ENCODE measurements around the gene USP10. TPM values are rescaled to one million over a fixed set of nuclear protein-coding genes. Genes with fewer than 3 reads are reported as not detected.
"Not testable (repeated sequence)": the region's sequence is repeated elsewhere in the genome, so short reads cannot be mapped to it uniquely, and the experiment has no call there.

Gene USP10
- polyA plus RNA-seq, 2 of the 4 experiments (the other 2 are of a cell fraction) = 61.5 to 93.5 TPM

- TF ChIP-seq MAX (IDR thresholded peaks at IDR 0.05) (peak; percentile 37), BHLHE40 (IDR thresholded peaks at IDR 0.05; ENCODE audit: low read depth, low read length) (no peak), KDM5A (IDR thresholded peaks at IDR 0.05) (no peak), RARB (CRISPR knock-in tag; IDR thresholded peaks at IDR 0.05) (0 out of 2 replicates have a peak, but pooled peaks have one; percentile 47), CTCF (IDR thresholded peaks at IDR 0.05) (no peak), CBX2 (IDR thresholded peaks at IDR 0.05; ENCODE audit: borderline replicate concordance, low read depth) (no peak), HEYL (CRISPR knock-in tag; IDR thresholded peaks at IDR 0.05) (no peak)
Observed at GRCh38 chr16:84730406-84731106, 30.8 kb downstream of the USP10 start (continued).

GRCh38 chr16:84732332-84732673, 32.5 kb downstream of the USP10 start:
- FAIRE-seq; ATAC-seq; H3K9me3 ChIP-seq; DNase-seq (ENCODE audit: low read depth in 1 of 2, low spot score in 1 of 2); H3K4me3 ChIP-seq; POLR2A ChIA-PET: not testable (repeated sequence)
- peaks cover 87% of the 10 kb centered on the region for H3K4me1 ChIP-seq
- H3K27ac ChIP-seq = peak overlapping the region; percentile 84 to 92
- WGBS (ENCODE audit: missing lambda C conversion rate) = 89% methylated on average over 13 of the region's 13 CpGs
- CTCF ChIA-PET = interaction anchor here (0.7 to 13.9 kb wide), 5 partner anchors 9 to 239 kb away, joined by 3 to 202 read pairs (median 4); no protein-coding TSS in a partner anchor
- peak overlapping the region; percentile 80 for H3K4me2 ChIP-seq

DNA sequence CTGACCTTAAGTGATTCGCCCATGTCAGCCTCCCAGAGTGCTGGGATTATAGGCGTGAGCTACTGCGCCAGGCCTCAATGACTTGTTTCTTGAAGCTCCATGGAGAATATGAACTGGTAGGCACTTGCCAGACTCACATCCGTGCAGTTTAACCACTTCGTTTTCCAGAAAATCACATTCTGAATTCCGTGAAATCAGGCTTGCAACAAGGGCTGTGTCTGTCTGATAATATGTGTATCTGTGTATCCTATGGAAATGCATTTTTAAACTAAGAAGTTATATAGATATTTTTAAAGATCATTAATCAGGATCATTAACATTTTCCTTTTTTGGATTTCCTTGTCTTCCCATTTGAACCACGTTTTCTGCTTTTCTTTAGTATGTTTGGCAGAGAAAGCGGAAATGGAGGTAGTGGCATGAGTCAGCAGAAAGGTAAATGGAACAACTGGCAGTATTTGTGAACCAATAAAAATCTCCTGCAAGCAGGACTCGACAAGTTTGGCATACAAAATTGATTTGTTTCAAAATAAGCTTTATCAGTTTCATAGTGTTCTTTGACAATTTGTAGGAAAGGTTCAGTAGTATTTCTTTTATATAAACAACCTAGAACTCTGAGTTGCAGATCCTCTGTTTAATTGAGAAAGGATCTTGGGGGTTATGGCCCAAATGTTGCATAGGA, 33.0 kb downstream of the USP10 start:
- Histone ChIP-seq H3K4me2 (peak overlapping the region; percentile 80), H3K9me3 (no peaks in the 10 kb centered on the region), H3K4me1 (peaks cover 87% of the 10 kb centered on the region), H3K4me3 (no peak overlapping the region), H3K27ac (peak overlapping the region; percentile 84 to 92)
- WGBS (ENCODE audit: missing lambda C conversion rate) = 53% methylated on average over 9 of the region's 9 CpGs
- TF ChIP-seq EHF (CRISPR knock-in tag; IDR thresholded peaks at IDR 0.05) = 0 out of 2 replicates have a peak, but pooled peaks have one; percentile 24
- TF ChIP-seq HEYL (CRISPR knock-in tag; IDR thresholded peaks at IDR 0.05) = peak; percentile 9; the same call in 1 of the 2 replicates
- TF ChIP-seq FOSL2 (IDR thresholded peaks at IDR 0.05) = no peak
- peak; percentile 56; the same call in 1 of the 2 replicates for TF ChIP-seq FOSL2 (CRISPR knock-in tag; IDR thresholded peaks at IDR 0.05)
- peak; percentile 20; the same call in 1 of the 2 replicates for TF ChIP-seq ATOH8 (CRISPR knock-in tag; IDR thresholded peaks at IDR 0.05; ENCODE audit: low read depth)
- peak; percentile 50; the same call in 1 of the 2 replicates for TF ChIP-seq MAX (IDR thresholded peaks at IDR 0.05)
- peak; percentile 26; the same call in 1 of the 2 replicates for TF ChIP-seq HOXB13 (CRISPR knock-in tag; IDR thresholded peaks at IDR 0.05; ENCODE audit: low read depth)
- peak; percentile 95 for TF ChIP-seq NFE2L2 (conservative IDR thresholded peaks at IDR 0.05; ENCODE audit: low read length)
- no peak for TF ChIP-seq ZFP36 (IDR thresholded peaks at IDR 0.05; ENCODE audit: borderline replicate concordance, partially characterized antibody)
- TF ChIP-seq ESRRA (IDR thresholded peaks at IDR 0.05; ENCODE audit: borderline replicate concordance, low read length) = no peak
- TF ChIP-seq GATA3 (IDR thresholded peaks at IDR 0.05; ENCODE audit: borderline replicate concordance) = no peak
- 0 out of 2 replicates have a peak, but pooled peaks have one; percentile 19 for TF ChIP-seq HOXA7 (CRISPR knock-in tag; IDR thresholded peaks at IDR 0.05)
- peak; percentile 35; the same call in 1 of the 2 replicates for TF ChIP-seq ZNF302 (CRISPR knock-in tag; IDR thresholded peaks at IDR 0.05)
- TF ChIP-seq MAFK (IDR thresholded peaks at IDR 0.05; ENCODE audit: partially characterized antibody) = peak; percentile 99
- ATAC-seq = no peak
- CTCF ChIA-PET = interaction anchor here (0.9 to 13.9 kb wide), 4 partner anchors 10 to 238 kb away, joined by 3 to 202 read pairs (median 4); no protein-coding TSS in a partner anchor
- FAIRE-seq = no peak
- DNase-seq (ENCODE audit: low read depth in 1 of 2, low spot score in 1 of 2) = peak in 1 of 2 experiments; percentile 63
- POLR2A ChIA-PET = no interaction called here

Data from A549 (cell line).